HG03439 (cell line): Measurements from ENCODE around the gene IL20RB.
"Not testable (repeated sequence)": the region's sequence is repeated elsewhere in the genome, so short reads cannot be mapped to it uniquely, and the experiment has no call there.

Experiments
- ATAC-seq: cut with Tn5 transposase; IDR thresholded peaks from one replicate; pipeline ENCODE4 v1.9.1; 2021; ENCODE audit warnings: mild to moderate bottlenecking, moderate library complexity; ENCODE audit not compliant: unreplicated experiment

Gene IL20RB

DNA sequence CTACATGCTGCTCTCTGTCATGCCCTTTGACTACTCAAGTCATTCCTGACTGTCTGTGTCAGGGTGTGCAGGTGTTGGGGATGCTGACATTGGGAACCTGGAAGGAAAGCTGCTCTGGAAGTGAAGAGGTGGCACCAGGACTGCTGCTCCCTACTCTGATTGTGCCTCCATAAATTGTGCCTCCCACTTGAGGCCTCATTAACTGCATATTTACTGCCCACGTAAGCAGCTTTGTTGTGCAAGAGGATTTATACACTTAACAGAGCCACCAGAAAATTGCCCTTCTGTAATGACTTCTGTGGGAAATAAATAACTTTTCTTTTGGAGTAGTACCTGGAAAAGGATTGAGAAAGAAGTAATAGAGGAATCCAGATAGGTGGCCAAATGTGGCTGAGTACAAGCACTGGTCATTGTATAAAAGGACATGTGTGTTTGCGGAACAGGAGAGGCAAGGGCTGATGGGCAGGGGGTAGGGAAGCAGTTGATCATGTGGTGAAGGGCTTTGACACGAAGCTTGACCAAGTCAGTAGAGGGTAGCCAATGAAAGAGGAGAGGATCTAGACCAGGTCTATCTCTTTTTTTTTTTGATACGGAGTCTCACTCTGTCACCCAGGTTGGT is 24.8 kb downstream of the IL20RB start:
- ATAC-seq: no peak

DNA sequence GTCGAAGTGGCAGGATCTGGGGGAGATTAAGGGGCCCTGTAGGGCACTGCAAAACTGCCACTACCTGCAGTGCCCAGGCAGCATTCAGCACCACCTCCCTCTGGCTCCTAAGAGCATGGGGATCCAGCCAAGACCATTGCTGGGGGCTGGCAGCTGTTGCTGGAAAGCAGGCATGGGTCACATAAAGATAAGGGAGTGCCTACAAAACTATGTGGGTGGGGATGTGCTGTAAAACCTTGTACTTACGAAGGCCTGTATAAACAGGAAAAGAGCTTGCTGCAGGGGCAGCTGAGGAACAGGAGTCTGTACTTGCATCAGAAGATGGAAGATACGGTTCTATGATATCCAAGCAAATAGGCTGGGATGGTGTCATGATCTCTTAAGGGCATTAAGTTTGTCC is 27.1 kb downstream of the IL20RB start:
- no peak for ATAC-seq

DNA sequence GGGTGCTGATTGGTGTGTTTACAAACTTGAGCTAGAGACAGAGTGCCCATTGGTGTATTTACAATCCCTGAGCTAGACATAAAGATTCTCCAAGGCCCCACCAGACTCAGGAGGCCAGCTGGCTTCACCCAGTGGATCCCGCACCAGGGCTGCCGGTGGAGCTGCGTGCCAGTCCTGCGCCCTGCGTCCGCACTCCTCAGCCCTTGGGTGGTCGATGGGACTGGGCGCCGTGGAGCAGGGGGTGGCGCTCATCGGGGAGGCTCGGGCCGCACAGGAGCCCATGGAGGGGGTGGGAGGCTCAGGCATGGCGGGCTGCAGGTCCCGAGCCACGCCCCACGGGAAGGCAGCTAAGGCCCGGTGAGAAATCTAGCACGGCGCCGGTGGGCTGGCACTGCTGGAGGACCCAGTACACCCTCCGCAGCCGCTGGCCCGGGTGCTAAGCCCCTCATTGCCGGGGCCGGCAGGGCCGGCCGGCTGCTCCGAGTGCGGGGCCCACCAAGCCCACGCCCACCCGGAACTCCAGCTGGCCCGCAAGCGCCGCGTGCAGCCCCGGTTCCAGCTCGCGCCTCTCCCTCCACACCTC is 29.7 kb downstream of the IL20RB start:
- ATAC-seq: not testable (repeated sequence)

DNA sequence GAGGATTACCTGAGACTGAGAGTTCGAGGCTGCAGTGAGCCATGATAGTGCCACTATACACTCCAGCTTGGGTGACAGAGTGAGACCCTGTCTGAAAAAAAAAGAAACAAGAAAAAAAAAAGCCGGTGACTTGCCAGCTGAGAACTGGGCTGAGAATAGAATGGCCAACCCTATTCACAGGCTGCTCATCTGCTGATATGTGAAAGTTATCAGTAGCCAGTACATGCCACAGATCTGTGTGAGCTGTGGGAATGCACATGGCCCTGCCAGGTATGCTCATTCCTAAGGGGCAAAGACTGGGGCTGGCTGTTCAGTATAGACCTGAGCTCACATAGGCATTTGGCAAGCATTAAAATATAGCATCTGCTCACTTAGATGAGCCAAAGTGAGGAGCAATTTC is 30.9 kb downstream of the IL20RB start:
- no peak for ATAC-seq

DNA sequence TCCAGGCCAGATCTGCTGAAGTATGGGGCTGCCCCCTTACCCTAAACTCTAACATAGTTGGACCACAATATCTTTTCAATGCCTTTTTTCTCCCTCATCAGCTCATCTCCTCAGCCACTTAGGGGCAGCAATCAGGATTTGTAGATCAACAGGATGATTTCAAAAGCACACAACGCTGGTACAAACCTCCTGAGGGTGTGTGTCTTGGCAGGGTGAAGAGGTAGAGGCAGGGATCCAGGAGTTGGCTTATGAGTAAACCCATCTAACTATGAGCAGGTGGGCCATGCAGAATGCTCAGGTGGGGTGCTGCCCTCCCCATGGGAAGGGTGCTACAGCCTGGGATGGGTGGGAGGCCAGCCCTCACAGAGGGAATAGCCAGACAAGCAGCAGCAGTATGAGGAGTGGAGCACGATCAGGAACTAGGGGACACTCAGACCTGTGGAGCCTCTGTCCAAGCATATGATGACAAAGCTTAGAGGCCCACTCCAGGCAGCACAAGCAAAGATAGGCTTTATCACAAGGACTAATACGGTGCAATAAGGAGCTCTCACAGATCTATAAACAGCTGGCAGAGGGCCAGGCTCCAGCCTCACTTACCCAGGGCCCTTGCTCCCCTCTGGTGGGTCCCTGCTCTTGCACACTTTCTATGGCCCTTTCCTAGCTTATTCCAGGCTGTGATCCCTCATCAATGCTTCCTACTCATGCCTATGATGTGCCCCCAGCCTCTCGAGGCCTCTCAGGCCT is 32.2 kb downstream of the IL20RB start:
- ATAC-seq: no peak

DNA sequence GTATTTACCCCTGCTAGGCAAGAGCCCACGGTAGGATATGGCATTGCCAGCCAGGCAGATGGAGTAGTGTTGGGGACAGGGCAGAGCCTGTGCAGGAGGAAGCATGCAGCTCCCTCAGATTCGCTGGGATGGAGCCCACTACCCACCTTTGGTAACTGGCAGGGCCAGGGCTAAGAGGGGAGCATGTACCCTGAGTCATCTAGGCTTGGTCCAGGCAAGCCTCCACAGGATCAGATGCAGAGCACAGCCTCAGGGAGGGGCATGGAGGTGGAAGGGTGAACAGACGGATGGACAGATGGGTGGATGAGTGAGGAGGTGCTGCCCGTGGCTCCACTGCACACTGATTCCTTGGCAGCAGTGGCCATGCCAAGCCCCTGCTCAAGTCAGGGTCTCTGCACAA is 33.0 kb downstream of the IL20RB start:
- no peak for ATAC-seq

DNA sequence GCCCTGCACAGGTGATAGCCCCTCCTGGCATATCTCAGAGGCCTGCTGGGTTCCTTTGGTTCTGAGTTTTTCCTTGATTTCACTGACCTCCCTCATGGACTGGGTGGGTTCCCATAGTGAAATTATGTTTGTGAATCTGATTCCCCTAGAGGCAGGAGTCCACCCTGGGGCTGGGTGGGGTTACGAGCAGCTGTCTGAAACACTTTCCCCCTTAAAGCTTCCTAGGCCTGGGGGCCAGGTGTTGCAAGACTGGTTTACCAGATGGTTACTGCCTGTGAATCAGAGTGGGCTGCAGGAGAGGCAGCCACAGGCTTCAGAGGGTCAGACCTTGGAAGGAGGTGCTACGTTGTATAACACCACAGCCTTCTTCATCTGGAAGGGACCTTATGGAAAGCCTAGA is 34.3 kb downstream of the IL20RB start:
- no peak for ATAC-seq

DNA sequence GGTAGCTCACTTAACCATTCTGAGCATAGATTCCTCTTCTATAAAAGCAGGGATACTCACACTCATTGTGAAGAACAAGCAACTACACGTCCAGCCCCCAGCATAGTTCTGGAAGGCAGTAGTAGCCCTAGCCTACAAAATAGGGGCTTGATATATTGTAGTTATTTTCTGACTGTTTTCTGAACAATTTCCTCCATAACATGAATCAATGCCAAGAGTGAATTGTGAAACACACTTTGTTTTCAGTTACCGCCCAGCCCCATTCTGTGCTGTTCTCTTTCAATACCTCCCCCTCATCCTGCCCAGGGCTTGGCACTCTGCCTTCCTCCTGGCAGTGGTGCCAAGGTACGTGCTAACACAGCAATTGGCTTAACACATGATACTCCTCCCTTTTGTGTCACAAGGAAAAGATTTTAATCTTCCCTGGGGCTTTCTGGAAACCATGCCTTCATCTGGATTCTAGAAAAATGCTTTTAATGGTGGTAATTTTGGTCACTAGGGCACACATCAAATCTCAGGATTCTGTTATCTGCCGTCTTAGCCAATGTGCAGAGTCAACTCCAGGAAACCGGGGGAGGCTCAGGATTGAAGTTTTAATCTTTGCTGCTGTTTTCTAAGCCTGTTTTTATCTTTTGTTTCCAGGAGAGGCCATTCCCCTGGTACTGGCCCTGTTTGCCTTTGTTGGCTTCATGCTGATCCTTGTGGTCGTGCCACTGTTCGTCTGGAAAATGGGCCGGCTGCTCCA is 37.2 kb downstream of the IL20RB start:
- no peak for ATAC-seq

DNA sequence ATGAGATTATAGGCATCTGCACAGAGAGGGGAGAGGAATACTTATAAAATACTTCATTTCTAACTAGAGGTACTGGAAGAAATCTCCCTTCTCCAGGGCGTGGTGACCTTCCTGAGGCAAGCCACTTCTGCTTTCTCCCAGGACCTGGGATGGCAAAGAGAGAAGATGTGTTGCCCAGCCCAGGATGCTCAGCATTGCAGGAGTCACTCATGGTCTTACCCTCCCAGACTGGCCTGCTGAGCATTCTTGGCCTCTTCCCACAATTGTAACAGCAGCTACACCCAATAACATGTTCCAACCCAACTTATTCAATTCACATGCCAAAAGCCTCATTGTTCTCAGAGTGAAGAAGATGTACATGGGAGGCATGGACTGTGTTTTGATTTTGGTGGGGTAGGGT is 37.9 kb downstream of the IL20RB start:
- ATAC-seq: no peak

DNA sequence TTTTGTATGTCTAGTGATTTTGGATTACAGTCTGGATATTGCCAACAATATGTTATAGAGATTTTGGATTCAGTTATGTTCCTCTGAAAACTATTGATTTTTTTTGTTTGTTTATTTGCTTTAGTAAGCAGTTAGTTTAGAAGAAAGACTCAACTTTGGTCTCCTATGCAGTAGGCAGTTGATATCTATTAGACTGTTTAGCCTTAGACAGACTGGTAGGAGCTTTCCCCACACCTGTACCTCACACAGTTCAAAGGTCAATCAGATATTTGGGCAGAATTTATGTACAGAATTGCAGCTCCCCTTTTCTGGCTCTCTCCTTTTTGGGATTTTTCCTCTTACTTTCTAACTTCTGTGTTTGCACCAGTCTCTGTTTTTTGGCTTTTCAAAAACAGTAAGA is 42.3 kb downstream of the IL20RB start:
- ATAC-seq: no peak

DNA sequence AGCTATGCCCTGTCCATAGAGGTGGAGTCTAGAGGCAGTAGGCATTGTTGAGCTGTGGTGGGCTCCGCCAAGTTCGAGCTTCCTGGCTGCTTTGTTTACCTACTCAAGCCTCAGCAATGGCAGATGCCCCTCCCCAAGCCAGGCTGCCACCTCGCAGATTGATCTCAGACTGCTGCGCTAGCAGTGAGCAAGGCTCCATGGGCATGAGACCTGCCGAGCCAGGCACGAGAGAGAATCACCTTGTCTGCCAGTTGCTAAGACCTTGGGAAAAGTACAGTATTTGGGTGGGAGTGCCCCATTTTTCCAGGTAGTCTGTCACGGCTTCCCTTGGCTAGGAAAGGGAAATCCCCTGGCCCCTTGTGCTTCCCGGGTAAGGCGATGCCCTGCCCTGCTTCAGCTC is 49.6 kb downstream of the IL20RB start:
- not testable (repeated sequence) for ATAC-seq

DNA sequence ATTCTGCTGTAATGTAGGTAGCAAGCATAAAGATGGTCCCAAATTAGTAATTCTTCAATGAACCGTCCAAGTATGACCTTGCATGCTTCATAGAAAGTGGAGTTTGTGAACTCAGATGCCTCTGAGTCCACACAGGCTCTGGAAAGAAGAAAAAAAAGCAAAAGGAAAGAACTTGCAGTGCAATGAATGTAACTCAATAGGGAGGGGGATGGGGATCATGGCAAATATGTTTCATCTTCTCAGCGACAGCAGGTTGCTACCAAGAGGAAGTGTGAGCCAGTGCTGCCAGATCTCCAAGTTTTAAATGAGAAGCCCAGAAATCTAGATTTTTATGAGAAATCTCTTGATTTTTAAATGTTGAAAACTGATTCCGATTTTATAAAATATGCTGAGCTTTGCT is 50.3 kb downstream of the IL20RB start:
- no peak for ATAC-seq

DNA sequence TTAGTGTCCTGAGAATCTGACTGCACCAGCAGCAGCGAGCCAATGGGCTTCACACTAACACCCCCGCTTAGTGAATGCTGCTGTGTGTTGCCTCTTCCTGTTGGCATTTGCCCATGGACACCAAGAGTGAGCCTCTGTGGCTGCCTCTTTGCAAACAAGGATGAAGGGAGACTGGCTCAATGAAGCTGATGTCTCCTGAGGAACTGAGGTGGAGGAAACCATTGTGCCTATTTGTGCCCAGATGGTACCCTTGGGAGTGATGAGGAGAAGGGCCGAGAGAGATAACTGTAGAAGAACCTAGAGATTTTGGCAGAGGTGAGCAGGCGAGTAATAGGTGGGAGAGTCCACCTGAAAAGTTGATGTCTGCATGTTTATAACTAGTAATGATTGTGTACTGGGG is 51.2 kb downstream of the IL20RB start:
- ATAC-seq: no peak

DNA sequence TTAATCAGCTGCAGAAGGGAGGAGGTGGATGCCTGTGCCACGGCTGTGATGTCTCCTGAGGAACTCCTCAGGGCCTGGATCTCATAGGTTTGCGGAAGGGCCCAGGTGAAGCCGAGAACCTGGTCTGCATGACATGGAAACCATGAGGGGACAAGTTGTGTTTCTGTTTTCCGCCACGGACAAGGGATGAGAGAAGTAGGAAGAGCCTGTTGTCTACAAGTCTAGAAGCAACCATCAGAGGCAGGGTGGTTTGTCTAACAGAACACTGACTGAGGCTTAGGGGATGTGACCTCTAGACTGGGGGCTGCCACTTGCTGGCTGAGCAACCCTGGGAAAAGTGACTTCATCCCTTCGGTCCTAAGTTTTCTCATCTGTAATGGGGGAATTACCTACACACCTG is 52.4 kb downstream of the IL20RB start:
- ATAC-seq: no peak

DNA sequence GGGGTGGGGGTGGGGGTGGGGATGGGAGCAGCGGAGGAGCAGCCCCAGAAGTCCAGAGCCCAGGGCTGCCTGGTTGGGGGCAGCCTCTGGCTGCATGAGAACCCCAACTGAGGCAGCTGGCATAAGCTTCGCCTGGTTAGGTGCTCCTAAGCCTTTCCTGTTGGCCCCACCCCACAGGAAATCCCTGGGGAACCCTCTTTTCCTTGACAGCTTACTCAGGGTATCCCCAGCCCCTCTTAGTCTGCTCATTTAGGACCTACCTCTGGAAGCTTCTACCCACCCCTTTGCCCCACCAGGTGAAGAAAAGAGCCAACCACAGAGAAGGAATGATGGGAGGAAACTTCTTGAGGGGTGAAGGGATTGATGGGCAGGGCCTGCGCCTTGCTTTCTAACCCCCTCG is 53.4 kb downstream of the IL20RB start:
- no peak for ATAC-seq

DNA sequence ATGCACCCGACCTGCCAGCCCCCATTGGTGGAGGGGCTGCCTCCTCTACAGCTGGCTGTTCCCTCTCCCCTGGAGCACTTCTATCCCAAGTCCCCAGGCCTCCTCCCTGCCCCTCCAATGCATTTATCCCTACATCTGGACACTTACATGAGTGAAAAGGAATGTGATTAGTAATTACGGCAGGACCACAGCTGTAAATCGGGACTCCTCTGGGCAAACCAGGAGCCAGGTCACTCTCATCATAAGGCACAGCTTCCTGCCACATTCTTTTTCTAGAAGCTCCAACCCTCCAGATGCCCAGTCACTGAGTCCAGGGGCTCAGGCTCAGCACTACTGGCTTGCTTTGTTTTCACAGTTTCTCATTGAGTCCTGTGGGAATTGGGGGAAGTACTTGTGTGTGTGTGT is 54.3 kb downstream of the IL20RB start:
- ATAC-seq: no peak

DNA sequence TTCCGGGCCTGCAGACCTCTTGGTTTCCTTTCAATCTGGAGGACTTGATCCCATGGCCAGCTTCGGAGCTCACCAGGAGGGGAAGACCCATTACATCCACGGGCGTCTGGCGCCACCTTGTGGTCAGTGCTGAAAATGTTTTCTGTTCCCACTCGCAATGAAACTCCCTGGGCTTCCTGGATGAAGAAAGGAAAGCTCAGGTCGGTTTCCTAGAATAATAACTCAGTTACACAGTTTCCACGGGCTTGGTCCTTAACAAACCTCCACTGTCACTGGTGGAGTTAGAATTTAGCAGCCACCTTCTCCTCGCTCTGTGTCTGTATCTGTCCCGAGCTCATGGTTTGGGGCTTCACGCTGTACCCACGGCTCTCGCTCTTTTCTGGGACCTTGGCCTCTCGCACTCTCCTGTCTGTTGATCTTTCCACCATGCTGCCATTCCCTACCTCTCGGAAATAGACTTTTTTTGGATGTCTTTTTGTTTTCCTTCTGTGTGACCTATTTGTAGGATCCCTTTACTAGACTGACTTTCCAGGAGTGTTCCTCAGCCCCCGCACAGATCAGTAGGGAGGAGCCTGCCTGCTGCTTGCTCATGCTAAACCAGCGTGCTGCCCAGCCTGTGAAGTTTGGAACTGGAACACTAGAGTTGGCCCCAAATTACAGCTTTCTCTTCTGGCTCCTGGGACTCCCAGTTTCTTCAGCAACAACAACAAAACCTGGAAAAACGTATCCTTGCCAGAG is 56.3 kb downstream of the IL20RB start:
- ATAC-seq: peak; percentile 85

DNA sequence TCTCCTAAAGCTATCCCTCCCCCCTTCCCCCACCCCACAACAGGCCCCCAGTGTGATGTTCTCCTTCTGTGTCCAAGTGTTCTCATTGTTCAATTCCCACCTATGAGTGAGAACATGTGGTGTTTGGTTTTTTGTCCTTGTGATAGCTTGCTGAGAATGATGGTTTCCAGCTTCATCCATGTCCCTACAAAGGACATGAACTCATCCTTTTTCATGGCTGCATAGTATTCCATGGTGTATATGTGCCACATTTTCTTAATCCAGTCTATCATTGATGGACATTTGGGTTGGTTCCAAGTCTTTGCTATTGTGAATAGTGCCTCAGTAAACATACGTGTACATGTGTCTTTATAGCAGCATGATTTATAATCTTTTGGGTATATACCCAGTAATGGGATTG is 59.5 kb downstream of the IL20RB start:
- not testable (repeated sequence) for ATAC-seq

DNA sequence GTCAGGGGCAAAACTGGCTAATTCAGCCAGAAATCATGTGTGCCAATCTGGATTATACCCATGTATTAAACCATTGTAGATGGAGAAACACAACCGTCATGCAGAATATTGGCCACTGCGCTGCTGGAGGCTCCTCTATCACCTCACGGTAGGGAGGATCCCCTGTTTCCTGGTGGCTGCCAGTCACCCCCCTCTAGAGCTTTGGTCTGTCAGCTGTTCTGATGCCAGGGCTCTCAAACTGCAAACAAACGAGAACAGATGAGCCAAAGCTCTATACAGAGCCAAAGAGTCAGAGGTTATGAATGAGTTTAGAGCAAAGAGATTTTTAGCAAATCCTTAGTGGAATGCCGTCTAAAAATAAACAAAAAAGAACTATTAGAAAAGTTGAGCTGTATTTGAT is 62.5 kb downstream of the IL20RB start:
- ATAC-seq: no peak

DNA sequence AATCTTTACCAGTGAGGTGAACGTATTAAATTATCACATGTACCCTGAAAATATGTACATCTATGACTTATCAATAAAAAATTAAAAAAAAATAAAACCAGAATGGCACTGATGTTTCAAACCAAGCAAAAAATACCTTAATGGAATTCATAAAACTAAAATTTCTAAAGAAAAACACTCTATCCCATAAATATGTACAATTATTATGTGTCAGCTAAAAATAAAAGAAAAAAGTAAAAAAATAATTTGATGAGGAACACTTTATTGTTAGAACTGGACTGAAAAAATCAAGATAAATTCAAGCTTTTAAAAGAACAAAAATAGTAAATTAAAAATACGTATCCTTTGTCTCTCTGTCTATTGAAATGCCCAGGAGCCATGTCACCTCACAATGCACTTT is 63.1 kb downstream of the IL20RB start:
- ATAC-seq: no peak

DNA sequence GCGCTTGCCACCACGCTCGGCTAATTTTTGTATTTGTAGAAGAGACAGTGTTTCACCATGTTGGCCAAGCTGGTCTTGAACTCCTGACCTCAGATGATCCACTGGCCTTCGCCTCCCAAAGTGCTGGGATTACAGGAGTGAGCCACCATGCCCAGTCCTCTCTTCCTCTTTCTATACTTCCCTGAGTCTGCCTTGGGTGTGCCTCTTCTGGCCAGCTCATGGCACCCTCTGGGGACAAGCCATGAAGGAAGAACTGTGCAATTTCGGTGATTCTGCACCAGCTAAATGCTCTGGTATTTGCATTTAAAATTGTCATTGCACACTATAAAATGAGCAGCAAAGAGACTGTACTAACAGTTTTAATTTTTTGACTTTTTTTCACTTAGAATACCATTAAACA is 66.6 kb downstream of the IL20RB start:
- ATAC-seq: no peak
